ENCODE measurements around the gene BMP10.

GRCh38 chr2:68889500-68889899, 18.3 kb upstream of the BMP10 start:
- no peak for TF ChIP-seq CTCF (IDR thresholded peaks at IDR 0.05; ENCODE audit: insufficient read depth, low read length)
- no peak for TF ChIP-seq POLR2AphosphoS5 (IDR thresholded peaks at IDR 0.05; ENCODE audit: low read depth)
- TF ChIP-seq SPI1 (IDR thresholded peaks at IDR 0.05; ENCODE audit: borderline replicate concordance, low read depth), result no peak
- TF ChIP-seq REST (IDR thresholded peaks at IDR 0.05; ENCODE audit: insufficient replicate concordance, low read depth), result no peak
- TF ChIP-seq GABPA (IDR thresholded peaks at IDR 0.05; ENCODE audit: low read depth), result no peak

Measured in HL-60 (cell line).